Measurements from ENCODE around the gene SPTB.

Gene SPTB

DNA sequence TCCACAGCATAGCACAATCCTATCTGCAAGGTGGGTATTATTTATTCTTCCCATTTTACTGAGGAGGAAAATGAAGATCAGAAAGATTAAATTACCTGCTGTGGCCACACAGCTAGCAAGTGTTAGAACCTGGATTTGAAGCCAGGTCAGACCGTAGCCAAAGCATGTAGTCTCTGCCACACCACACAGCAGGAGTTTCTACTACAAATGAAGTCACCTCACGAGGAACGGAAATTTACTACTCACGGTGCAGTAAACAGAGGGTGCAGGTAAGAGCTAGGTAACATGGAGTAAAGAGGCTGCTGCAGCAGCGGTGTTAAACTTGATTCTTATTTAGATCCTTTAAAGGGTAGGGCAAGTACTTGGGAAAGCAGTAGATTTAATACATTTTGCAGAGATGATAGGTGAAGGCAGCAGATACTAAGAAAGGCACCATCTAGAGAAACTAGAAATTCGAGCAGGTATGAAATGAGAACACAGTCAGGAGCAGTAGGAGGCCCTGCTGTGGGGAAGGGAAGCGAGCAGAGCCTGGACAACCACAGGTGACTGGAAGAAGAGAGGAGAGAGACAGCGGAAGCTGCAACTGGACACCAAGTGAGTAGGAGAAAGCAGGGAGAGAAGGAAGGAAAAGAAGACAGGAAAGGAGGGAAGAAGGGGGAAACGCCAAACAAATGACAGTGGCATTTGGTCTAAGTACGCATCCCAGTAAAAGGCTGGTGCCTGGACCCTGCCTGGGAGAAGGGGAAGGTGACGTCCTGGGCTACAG, 21.5 kb downstream of the SPTB start:
- DNase-seq (ENCODE audit: low spot score): no peak
- in situ Hi-C loops (cut with MboI; ENCODE audit: low sequenced_read_pairs, unreplicated experiment): no loop called here
- TF ChIP-seq, protein P1, sequence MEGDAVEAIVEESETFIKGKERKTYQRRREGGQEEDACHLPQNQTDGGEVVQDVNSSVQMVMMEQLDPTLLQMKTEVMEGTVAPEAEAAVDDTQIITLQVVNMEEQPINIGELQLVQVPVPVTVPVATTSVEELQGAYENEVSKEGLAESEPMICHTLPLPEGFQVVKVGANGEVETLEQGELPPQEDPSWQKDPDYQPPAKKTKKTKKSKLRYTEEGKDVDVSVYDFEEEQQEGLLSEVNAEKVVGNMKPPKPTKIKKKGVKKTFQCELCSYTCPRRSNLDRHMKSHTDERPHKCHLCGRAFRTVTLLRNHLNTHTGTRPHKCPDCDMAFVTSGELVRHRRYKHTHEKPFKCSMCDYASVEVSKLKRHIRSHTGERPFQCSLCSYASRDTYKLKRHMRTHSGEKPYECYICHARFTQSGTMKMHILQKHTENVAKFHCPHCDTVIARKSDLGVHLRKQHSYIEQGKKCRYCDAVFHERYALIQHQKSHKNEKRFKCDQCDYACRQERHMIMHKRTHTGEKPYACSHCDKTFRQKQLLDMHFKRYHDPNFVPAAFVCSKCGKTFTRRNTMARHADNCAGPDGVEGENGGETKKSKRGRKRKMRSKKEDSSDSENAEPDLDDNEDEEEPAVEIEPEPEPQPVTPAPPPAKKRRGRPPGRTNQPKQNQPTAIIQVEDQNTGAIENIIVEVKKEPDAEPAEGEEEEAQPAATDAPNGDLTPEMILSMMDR (IDR thresholded peaks at IDR 0.05; ENCODE audit: borderline replicate concordance, control extremely low read depth, extremely low read depth, insufficient read depth, missing control alignments): no peak

DNA sequence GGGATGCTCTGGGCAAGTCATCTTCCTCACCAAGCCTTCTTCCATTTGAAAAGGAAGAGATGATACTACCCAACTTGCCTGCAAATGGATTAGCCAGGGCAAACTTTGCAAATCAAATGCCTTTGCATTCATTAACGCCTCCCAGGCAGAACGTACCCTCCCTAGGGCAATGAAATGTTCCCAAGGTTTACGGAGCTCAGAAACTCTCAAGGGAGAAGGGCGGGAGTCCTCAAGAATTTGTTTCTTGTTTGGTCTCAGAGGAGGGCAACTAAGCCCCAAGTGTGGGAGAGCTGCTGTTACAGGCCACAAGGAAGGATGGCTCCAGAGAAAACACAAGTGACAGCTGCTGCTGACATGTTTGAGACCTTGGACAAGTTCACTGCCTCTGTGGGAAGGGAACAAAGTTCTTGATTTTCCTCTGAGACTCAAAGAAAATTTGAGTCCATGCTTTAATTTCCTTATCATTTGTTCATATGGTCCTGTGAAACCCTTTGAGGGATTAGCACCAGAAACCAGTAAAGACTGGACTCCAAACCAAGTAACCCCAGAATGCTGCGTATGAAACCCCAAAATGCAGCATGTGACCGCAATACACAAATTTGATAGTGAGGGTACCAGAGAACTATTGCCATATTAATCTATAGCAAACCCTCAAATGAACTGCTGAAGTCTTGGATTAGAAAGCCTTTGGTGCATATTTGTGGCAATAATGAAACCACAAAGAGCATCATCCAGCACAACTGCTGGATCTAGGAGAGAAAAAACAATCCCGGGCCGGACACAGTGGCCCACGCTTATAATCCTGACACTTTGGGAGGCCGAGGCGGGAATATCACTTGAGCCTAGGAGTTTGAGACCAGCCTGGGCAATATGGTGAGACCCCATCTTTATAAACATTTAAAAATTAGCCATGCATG, 22.9 kb downstream of the SPTB start:
- in situ Hi-C loops (cut with MboI; ENCODE audit: low sequenced_read_pairs, unreplicated experiment): no loop called here
- no peak for DNase-seq (ENCODE audit: low spot score)
- TF ChIP-seq, protein P1 (IDR thresholded peaks at IDR 0.05; ENCODE audit: borderline replicate concordance, control extremely low read depth, extremely low read depth, insufficient read depth, missing control alignments): no peak

DNA sequence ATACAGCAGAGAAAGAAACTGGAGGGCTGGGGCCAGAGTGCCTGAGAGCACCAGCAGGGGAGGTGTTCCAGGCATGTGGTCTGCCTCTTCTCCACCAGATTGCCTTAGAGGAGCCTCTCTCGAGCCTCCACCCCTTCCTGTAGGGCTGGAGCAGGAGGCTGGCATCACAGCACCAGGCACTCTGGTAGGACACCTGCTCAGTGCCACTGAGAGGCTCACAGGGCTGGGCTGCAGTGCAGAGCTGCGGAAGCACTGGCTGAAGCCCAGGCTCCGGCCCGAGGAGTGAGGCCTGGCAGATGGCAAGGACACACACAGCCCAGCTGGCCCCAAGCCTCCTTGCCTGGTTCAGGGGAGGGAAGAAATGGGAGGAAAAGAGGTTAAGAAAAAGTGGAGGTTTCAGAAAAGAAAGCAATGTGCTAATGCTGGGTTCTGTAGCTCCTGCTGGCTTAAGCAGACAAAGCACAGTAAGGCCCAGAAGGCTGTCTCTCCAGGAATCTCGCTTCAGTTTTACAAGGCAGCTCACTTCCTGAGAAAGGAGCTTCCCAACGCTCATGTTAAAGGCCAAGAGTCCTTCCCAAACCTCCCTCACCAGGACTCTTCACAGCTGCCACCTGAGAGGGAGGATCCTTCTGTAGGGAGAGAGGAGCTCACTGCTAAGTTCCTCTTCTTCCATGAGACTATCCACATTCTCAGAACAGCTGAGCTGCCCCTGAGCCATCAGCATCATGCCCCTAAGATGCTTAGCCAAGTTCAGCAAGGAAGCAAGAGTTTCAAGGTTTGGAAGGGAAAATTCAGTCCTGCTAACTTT, 23.8 kb downstream of the SPTB start:
- no peak for DNase-seq (ENCODE audit: low spot score)
- TF ChIP-seq, protein P1 (IDR thresholded peaks at IDR 0.05; ENCODE audit: borderline replicate concordance, control extremely low read depth, extremely low read depth, insufficient read depth, missing control alignments): no peak
- in situ Hi-C loops (cut with MboI; ENCODE audit: low sequenced_read_pairs, unreplicated experiment): no loop called here

DNA sequence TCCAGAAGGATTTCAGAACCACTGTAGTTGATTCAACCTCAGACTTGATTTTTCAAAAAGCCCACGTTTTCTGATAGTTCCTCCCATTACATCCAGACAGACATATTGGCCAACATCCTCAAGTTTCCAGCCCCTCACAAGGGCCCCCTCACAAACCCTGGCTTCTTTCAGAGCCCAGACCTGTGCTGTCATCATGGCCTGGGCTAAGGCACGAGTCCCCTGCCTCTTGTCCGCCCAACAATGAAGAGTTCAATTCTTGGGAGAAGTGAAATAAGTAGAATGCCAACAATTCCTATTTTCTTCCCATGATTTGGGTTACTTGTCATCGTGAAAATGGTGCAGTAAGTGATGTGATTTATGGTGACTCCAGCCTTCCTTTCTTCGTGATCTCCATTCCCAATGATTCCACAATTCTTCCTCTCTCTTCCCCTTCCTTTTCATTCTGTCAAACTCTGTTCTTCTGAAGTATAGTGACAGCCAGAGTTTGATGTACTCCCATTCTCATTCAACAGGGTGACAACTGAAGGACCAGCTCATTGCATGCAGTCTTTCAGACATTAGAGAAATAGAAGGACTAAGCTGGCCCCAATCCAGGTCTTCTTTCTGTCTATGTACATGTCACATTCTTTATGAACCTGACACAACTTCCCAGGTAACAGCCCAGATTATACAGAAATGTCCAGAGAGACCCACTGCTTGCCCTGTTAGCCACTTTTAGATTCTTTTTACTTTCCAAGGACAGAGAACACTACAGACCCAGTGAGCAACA, 29.2 kb downstream of the SPTB start:
- in situ Hi-C loops (cut with MboI; ENCODE audit: low sequenced_read_pairs, unreplicated experiment): no loop called here
- DNase-seq (ENCODE audit: low spot score): no peak

DNA sequence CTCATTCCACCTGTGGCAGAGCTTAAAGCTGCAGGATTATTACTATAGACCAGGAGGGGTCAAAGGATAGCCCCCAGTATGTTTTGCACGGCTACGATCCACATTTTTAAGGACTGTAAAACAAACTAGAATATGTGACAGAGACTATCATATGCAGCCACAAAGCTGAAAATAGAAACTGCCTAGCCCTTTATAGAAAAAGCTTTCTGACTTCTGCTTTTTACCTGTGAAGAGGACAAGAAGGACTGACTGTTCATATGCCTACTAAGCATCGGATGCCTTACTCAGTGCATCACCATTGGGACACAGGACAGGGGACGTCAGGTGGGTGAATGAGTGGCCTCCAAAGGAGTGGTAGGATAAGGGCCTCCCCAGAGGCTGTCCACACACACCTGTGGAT, 29.8 kb downstream of the SPTB start:
- in situ Hi-C loops (cut with MboI; ENCODE audit: low sequenced_read_pairs, unreplicated experiment): no loop called here
- TF ChIP-seq, protein P1 (IDR thresholded peaks at IDR 0.05; ENCODE audit: borderline replicate concordance, control extremely low read depth, extremely low read depth, insufficient read depth, missing control alignments): no peak
- DNase-seq (ENCODE audit: low spot score): no peak

More for the DNA sequence above, 29.2 kb downstream of the SPTB start:
- TF ChIP-seq, protein P1 (IDR thresholded peaks at IDR 0.05; ENCODE audit: borderline replicate concordance, control extremely low read depth, extremely low read depth, insufficient read depth, missing control alignments): no peak
